HTR-8/SVneo (cell line): ENCODE measurements around the gene MZT2A.
"Not testable (repeated sequence)": the region's sequence is repeated elsewhere in the genome, so short reads cannot be mapped to it uniquely, and the experiment has no call there.

Experiments used
- DNase-seq: peaks from one replicate; pipeline ENCODE4 v3.0.0; 2011; ENCODE audit warnings: low spot score, mixed read lengths; ENCODE audit not compliant: insufficient read length
- FAIRE-seq: peaks from 2 replicates; lab custom pipeline; 2011; peaks lifted over from hg19 to GRCh38; lab: Jason Lieb, UNC

The MZT2A gene

DNA sequence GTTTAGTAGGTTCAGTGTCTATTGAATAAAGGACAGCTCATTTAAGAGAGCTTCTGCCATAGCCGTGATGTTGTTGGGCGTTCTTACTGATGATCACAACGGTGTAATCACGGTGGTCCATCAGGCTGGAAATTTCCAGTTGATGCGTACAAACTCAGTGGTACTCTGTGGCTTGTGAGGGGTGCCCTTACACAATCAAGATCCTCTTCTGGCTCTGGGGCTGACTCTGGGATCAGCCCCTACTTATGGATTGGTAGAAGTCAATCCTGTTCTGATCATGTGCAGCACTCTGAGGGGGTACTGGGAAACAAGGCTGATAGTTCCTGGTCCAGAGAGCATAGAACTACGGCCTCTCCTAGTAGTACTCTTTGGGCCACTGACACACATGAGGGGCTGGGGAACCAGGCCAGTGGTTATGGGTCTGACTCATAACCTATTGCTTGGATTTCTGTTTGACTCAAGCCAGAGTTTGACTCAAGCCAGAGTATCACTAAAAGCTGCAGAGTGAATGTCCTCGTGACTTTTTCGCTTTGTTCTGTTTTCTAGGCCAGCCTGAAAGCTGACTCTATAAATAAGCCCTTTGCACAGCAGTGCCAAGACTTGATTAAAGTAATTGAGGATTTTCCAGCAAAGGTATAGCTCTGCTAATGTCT, 6.2 kb upstream of the MZT2A start:
- not testable (repeated sequence) for DNase-seq, FAIRE-seq

- DNase-seq, FAIRE-seq: not testable (repeated sequence)
These were observed 3.3 kb upstream of the MZT2A start for GRCh38 chr2:131495506-131495905.

DNA sequence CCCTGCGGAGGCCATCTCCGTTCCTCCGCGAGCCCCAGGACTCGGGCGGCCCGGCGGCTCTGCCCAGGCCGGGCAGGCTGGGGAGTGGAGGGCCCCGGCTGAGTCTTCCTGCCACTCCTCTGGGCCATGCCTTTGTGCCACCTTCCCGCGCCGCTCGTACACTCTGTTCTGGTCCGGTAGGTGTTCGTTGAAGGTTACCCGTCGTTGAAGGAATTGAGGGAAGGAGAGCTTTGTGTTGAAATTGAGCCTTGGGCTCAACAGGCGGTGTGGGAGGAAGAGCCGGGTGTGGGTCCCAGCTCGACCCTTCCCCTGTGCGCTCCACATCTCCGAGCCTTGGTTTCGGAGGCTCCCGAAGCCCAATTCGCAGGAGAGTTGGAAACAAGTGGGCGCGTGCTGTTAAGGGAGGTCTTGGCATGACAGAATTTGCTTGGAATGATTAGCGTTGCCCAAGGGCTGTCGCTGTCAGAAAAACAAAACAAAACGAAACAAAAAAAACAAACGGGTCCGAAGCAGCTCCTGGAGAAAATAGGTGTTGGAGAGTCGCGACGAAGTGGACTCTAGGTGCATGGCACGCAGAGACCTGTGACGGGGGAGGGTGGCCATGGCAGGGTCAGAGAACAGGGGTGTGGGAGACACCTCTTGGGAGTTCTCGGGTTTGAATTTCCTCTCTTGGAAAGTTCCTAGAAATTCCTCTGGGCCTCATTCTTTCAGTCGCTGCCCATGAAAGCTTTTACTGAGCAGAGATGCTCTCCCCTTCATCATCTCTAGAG, 1.2 kb upstream of the MZT2A start:
- DNase-seq (no peak), FAIRE-seq (no peak)

DNA sequence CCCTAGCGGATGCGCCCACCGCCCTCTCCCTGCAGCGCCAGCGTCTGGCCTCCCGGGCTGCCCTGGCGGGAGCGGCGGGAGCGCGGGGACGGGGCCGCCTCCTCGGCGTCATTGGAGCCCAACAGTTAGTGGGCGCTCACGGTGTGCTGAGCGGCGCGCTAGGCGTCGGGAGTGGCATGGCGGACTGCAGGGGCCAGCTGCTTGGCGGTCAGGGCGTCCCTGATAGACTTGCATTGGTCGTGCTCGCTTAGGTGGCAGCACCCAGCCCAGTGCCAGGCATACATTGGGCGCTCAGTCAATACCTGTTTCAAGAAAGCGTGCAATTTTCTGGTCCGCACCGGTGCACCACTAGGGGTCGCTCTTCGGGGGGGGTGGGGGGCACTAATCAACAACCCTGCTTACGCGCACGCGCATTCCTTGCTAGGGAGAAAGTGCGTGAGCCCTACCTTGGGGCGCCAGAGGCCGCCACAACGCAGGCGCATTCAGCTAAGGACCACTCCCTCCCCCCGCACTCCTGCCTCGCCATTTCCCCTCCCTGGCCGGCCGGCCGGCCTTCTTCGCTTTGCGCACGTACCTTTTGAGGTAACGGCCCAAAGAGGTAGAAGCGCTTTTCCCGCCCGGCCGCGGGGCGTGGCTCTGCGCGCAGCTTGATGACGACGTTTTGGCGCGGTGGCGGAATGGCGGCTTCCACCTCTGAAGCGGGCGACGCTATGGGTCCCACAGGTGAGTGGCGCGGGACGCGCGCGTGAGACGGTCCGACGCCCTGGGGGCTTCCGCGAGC, 411 bp upstream of the MZT2A start:
- no peak for FAIRE-seq
- DNase-seq, result peak; percentile 95

DNA sequence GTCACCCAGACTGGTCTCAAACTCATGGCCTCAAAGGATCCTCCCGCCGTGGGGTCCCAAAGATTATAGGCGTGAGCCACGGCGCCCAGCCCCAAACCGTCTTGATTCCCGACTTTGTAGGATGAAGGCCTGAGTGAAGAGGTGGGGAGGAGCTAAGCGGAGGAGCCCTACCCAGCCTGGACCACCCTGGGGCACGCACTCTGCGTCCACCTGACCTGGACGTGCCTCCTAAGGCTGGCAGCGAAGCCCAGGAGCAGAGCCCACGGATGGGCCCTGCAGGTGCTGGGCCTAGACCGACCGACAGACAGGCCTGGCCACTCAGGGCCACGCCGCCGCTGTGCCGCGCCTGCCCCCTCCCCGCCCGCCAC, 744 bp downstream of the MZT2A start:
- not testable (repeated sequence) for DNase-seq
- FAIRE-seq, result peak; percentile 92

DNA sequence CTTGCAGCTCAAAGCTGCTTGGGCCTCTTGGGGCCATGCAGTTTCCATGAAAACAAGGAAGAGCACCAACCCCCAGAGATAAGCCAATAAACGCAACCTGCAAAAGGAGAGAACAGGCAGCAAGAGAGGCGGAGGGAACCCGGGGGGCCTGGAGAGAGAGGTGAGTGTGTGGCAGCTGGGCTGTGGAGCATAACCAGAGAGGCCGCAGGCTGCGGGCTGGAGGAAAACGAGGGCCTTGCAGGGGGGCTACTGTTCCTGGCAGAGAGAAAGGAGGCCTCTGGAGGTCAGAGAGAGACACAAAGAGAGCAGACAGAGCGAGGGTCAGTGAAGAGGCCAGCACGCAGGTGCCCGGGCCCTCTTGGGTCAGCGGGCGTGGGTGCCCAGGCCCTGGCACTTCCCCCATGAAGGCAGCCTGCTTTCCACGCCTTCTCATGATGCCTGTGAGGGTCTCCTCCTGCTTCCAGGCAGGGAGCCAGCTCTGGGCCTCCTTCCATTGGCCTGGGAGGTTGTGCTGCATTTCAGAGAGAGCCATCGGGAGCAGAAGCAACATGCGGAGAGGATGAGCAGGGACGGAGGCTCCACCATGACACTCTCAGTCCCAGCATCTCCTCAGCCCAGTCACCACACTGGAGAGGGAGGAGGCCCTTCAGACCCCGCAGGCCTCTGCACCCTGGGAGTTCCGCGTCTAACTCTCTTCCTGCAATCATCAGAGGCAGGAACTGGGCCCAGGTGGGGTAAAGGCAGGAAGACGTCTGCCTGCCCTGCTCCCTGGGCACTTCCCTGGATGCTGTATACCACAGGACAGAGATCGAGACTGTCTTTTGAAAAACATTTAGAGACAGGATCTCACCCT, 1.4 kb downstream of the MZT2A start:
- not testable (repeated sequence) for DNase-seq, FAIRE-seq

GRCh38 chr2:131488306-131489205, 3.6 kb downstream of the MZT2A start:
- FAIRE-seq, result no peak

GRCh38 chr2:131486201-131486902, 5.8 kb downstream of the MZT2A start:
- not testable (repeated sequence) for FAIRE-seq, DNase-seq

More at GRCh38 chr2:131488306-131489205, 3.6 kb downstream of the MZT2A start:
- no peak for DNase-seq

DNA sequence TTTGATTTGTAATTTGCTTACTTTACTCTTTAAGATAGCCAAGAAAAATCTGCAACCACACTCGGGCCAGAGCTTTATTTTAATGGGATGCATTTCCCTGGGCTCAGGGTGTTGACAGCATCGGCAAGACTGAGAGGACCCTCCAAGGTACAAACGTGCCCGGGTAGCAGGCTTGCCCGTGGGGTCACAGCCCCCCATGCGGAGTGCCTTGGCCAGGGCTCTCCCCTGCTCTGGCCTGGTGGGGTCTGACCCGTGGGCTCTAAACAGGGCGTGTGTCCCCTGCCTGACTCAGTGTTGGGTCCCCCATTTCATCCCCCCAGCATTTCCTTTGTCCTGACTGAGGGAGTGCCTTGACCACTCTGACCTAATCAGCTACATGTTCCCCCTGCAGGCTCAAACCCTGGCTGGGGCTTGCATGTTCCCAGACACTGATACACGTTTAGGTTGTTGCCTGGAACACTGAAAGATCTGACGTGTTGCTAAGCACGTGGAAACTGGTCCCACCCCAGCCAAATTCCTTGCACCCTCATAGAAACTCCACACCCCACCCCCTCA, 7.2 kb downstream of the MZT2A start:
- not testable (repeated sequence) for DNase-seq, FAIRE-seq

DNA sequence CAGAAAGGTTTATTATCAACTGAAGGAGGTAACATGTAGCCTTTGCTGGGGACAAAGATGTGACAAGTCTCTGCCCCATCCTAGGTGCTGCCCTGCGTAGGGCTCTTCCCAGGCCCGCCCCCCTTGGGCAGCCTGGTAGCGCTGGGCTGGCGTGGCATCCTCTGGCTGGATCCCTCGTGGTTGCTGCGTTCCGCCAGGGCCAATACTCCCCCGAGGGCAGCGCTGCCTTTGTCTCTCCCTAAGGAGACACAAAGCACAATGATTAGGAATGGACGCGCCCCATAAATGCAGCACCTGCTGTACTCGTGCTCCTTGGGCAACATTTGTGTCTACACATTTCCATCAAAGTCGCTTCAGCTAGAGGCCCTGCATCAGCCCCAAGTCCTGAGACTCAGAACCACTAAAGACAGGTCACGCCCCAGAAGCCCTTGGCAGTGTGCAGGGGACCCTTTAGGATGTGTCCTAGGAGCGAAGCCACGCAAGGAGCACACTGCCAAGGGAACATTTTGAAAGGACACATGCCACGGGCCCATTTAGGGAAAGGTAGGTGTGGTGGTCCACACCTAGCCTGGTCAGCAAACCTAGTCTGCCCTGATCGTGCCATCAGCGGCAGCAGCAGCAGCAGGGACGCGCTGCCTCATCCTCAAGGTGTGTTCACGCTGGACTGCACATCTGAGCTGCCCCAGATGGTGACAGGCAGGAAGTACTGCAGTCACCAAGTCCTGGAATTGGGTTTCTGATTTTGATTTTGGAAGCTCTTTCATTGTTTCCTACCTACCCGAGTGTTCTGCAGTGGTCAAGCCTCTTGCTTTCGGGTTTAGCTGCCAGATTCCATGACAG, 8.0 kb downstream of the MZT2A start:
- not testable (repeated sequence) for FAIRE-seq, DNase-seq

- DNase-seq, FAIRE-seq: not testable (repeated sequence)
These were observed 9.6 kb downstream of the MZT2A start for GRCh38 chr2:131482506-131483155.

DNA sequence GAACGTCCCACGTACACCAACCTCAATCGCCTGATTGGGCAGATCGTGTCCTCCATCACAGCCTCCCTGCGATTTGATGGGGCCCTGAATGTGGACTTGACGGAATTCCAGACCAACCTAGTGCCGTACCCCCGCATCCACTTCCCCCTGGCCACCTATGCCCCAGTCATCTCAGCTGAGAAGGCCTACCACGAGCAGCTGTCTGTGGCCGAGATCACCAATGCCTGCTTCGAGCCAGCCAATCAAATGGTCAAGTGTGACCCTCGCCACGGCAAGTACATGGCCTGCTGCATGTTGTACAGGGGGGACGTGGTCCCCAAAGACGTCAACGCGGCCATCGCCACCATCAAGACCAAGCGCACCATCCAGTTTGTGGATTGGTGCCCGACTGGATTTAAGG, 11.8 kb downstream of the MZT2A start:
- not testable (repeated sequence) for FAIRE-seq, DNase-seq

- not testable (repeated sequence) for DNase-seq, FAIRE-seq
These were observed 13.2 kb downstream of the MZT2A start for GRCh38 chr2:131478850-131479461.

DNA sequence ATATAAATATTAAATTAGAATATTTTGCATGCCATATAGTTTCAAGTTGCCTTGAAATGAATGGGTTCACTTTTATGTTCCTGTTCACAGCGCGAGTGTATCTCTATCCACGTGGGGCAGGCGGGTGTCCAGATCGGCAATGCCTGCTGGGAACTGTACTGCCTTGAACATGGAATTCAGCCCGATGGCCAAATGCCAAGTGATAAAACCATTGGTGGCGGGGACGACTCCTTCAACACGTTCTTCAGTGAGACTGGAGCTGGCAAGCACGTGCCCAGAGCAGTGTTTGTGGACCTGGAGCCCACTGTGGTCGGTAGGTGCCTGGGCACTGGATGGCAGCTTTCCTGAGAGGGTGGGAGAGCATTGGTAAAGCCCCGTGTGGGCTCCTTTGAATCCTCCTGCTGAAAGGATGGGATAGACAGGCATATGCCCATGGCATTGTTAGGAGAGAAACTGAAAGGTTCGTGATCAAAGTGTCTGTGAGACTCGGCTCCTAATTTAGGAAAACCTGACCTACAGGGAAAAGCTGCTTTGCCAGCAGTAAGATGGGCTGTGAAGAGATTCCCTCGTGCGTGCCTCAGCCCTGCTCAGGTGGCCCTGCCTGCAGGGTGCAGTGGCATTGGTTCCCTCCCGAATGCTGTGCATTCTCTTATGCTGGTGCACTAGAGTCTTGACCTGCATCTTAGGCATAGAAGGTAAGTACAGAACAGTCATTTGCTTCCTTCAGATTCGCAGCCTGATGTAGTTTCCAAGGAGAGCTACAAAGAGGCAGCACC, 13.9 kb downstream of the MZT2A start:
- DNase-seq, FAIRE-seq: not testable (repeated sequence)

DNA sequence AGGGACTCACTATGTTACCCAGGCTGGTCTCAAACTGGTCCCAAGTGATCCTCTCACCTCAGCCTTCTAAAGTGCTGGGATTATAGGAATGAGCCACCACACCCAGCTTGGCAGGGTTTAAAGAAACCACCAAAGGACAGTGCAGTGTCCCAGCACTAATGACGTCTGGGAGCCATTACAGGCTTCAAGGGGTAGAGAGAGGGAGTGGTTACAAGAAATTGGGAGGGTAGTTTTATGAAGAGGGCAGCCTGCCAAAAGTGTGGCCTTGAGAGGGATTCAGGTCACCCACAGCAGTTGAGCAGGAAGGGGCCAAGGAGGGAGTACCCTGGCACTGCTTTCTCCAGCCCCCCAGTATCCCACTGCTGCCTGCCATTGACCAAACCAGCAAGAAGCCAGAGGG, 15.0 kb downstream of the MZT2A start:
- not testable (repeated sequence) for FAIRE-seq, DNase-seq
